KG1 (cell line): ENCODE measurements around the gene KATNAL1.
"Not testable (repeated sequence)": the region's sequence is repeated elsewhere in the genome, so short reads cannot be mapped to it uniquely, and the experiment has no call there.

Experiments used
- DNase-seq: peaks from one replicate; lab custom pipeline; 2025; lab: John Stamatoyannopoulos, UW

KATNAL1 gene

GRCh38 chr13:30211745-30212144 lies 95.6 kb downstream of the KATNAL1 start:
- no peak for DNase-seq

- DNase-seq = no peak
Observed at GRCh38 chr13:30204564-30204963, 102.8 kb downstream of the KATNAL1 start.

GRCh38 chr13:30196025-30196424 lies 111.3 kb downstream of the KATNAL1 start:
- no peak for DNase-seq

DNA sequence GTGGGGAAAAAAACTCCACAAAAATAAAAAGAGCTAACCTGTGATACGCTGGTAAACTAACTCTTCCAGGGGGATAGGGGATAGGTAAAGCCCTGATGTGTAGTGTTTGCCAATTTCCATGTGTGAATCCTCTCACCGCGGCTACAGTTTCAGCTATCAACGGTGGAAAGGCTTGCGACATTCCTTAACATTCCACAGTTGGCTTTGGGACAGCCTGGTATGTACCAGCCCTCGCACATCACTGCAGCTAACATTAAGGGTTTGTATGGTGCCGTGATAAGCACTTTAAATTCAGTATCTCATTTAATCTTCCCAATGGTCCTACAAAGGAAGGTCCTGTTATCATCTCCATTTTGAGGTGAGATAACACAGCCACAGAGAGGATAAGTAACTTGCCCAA lies 112.4 kb downstream of the KATNAL1 start:
- DNase-seq = no peak

DNA sequence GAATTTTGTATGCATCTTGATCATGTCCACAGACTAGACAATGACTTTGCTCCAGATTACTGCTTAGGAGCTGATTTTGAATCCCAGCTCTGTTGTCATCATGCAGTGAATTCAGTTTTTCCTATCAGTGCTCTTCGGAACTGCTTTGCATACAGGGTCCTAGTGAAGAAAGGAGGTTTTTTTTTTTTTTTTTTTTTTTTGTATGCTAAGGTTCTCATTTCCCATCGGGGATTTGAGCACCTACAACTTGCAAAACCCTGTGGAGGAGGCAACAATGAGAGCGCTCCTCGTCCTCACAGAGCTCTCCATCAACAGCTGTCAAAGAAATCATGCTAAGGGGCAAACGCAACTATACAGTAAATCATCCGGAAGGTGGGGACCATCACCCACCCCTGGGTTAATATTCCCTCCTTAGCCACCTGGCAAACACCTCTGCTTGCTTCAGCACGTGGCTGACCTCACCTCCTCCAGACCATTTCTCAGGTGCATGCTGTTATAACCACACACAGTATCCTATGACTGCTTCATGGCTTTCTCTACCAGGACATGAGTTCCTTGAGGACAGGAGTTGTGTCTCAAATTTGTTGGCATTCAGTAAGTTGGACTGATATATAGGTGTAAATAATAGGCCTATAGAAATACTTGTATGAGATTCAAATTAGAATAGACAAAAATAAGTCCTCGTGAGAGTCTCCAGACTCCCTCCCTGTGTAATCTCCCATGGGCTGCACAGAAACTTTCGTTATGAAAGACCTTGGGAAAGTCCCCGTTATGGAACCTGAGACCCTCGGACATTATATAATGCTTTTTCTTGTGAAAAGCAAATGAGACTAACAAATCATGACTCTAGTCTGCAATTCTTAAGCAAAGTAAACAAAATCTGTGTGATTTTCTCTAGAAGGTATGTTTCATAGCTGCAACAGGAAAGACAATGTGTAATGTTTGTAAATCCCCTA lies 113.8 kb downstream of the KATNAL1 start:
- no peak for DNase-seq

GRCh38 chr13:30192320-30193093 lies 114.8 kb downstream of the KATNAL1 start:
- DNase-seq = no peak

- no peak for DNase-seq
Observed at GRCh38 chr13:30191491-30192100, 115.8 kb downstream of the KATNAL1 start.

GRCh38 chr13:30186634-30187415 lies 120.5 kb downstream of the KATNAL1 start:
- no peak for DNase-seq

- no peak for DNase-seq
Observed at GRCh38 chr13:30181888-30182651, 125.3 kb downstream of the KATNAL1 start.

- DNase-seq = no peak
Observed at GRCh38 chr13:30179597-30180276, 127.6 kb downstream of the KATNAL1 start.

GRCh38 chr13:30178976-30179375 lies 128.4 kb downstream of the KATNAL1 start:
- no peak for DNase-seq

GRCh38 chr13:30175166-30175565 lies 132.2 kb downstream of the KATNAL1 start:
- no peak for DNase-seq

DNA sequence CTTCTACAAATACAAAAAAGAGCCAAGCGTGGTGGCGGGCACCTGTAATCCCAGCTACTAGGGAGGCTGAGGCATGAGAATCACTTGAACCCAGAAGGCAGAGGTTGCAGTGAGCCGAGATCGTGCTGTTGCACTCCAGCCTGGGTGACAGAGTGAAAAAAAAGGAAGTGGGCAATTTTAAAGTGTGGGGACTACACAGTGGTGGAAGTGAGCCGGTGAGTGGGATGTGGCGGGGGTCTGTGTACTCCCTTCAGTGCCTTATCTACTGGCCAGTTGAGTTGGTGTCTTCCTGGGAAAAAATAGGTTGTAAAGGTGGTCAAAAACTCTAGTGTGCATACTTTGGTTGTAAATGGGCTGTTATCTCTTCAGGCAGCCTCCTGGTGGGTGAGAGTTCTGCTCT lies 133.1 kb downstream of the KATNAL1 start:
- DNase-seq = not testable (repeated sequence)

GRCh38 chr13:30173303-30173610 lies 134.1 kb downstream of the KATNAL1 start:
- DNase-seq = no peak

DNA sequence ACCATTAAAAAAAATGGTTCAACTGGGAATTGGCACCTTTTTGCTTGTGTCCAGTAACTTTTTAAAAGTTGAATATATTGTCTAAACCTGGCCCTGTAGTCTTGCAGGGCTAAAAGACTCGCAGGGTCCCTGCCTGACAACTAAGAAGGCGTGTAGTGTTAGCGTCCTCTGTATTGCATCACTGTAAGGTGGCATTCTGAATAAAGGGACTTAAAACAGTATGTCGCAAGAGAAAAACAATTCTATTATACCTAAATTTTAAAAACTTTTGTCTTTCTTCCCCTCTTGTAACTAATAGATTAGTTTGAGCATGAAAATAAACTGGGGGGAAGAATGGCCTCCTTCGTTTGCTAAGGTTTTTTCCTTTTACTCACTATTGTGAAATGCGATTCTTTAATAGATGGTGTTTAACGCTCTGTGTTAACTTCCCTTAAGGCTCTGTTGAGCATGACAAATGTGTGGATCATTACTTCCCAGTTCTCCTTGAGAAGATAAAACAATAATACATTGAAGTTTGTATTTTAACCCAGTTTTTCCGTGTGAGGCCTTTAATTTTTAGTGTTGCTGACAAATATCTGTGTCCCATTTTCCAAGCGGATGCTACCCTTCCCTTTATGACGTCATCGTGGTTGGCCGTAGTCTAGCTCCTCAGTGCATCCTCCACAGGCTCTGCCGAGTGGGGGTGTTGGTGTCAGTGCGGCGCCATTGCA lies 134.6 kb downstream of the KATNAL1 start:
- DNase-seq = no peak

DNA sequence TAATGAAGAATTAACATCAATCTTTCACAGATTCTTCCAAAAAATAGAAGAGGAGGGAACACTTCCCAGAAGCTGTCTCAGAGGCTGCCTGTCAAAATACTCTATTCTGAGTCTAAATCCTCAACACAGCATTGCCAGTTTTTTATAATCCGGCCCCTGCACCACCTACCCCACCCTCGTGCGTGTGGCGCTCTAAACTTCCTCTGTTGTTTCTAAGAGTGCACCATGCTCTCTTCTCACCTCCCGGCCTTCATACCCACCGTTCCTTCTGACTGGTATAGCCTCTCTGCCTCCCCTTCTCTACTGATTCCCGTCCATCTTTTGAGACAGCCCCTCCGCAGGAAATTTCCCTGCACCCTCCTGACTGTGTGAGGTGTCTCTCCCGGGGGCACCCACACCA lies 136.8 kb downstream of the KATNAL1 start:
- DNase-seq = no peak

DNA sequence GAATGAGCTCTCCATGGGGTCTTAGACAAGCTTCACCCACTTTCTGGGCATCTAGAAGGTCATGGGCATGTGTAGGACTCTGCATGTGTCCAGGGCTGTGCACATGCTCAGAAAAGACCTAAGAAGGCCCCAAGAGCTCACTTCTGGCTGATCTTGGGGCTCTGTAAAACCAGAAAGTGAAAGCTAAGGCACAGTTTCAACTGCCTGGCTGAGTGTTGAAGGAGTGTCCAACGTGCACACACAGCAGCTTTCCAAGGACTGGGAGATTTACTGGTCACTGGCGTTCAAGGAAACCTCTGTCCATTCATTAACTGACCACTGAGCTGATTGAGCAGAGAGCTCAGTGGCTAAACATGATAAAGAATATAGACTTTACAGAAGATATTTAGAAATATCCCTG lies 137.9 kb downstream of the KATNAL1 start:
- DNase-seq = no peak

GRCh38 chr13:30165796-30166195 lies 141.6 kb downstream of the KATNAL1 start:
- DNase-seq = no peak

- DNase-seq = no peak
Observed at GRCh38 chr13:30165071-30165470, 142.3 kb downstream of the KATNAL1 start.

DNA sequence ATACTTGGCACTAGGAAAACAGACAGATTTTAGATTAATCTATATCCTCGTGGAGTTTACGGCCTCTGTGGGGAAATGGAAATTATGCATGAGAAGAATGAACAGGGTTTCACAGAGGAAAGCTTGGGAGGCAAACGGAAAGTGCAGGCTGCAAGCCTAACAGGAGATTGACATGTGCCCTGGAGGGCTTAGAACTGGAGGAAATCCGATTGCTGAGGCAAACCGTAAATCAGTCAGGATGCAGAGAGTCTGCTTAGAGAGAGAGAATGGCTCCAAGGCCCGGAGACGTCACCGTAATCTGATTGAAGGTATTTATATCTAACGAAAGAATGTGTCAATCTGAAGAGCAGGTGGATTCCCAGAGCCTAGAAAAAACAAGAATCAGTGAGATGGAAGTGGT lies 143.2 kb downstream of the KATNAL1 start:
- DNase-seq = no peak
